ENCODE data around the gene MARK3. TPM values are rescaled to one million over a fixed set of nuclear protein-coding genes. Genes with fewer than 3 reads are reported as not detected.

MARK3 gene
- total RNA-seq, 2 experiments from 2014 or later: 107 TPM

DNA sequence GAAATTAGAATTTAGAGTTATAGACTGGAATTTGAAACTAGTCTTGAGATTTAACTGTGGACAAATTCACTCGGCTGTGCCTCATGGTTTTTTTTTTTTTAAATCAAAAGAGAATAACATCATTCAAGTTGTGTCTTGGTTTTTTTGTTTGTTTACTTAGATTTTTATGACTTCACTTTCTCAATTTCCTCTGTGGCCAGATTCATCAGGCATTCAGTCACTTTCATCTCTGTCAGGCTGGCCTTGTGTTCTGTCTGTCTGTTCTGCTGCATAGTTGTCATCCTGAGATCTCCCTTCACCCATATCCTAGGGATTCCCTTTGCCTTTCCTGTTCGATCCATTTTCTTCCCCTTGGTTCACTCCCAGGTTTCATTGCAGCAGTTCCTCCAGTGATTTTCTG is 10.0 kb downstream of the MARK3 start:
- peak overlapping the region; percentile 54 for H3K27ac Mint-ChIP-seq
- CTCF ChIA-PET: interaction anchor here (0.8 kb wide), 1 partner anchor 33 kb away, joined by 3 read pairs; no protein-coding TSS in a partner anchor
- no peaks in the 10 kb centered on the region for H3K27me3 Mint-ChIP-seq
- peak in 4 of 14 experiments; percentile 9 to 58 (median 40) for DNase-seq
- no peak overlapping the region for H3K27ac ChIP-seq (ENCODE audit: low read depth in 1 of 2, low read length in 2 of 2)
- intact Hi-C loops (cut with DNase I, micrococcal nuclease): loop anchor here in 1 of 2 experiments (10.0 kb wide), 1 partner anchor 800 kb away; the partner anchor contains the start of gene RCOR1
- H3K4me3 Mint-ChIP-seq: peak overlapping the region; percentile 65
- TF ChIP-seq, protein P1, sequence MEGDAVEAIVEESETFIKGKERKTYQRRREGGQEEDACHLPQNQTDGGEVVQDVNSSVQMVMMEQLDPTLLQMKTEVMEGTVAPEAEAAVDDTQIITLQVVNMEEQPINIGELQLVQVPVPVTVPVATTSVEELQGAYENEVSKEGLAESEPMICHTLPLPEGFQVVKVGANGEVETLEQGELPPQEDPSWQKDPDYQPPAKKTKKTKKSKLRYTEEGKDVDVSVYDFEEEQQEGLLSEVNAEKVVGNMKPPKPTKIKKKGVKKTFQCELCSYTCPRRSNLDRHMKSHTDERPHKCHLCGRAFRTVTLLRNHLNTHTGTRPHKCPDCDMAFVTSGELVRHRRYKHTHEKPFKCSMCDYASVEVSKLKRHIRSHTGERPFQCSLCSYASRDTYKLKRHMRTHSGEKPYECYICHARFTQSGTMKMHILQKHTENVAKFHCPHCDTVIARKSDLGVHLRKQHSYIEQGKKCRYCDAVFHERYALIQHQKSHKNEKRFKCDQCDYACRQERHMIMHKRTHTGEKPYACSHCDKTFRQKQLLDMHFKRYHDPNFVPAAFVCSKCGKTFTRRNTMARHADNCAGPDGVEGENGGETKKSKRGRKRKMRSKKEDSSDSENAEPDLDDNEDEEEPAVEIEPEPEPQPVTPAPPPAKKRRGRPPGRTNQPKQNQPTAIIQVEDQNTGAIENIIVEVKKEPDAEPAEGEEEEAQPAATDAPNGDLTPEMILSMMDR (IDR thresholded peaks at IDR 0.05): no peak
- peaks cover 54% of the 10 kb centered on the region for H3K4me1 ChIP-seq (ENCODE audit: insufficient read depth, low read length)
- no peaks in the 10 kb centered on the region for H3K9me3 ChIP-seq (ENCODE audit: control insufficient read depth in 1 of 2, insufficient read depth in 1 of 2, low read length in 2 of 2)
- ATAC-seq (ENCODE audit: poor library complexity): peak; percentile 39
- H3K4me1 Mint-ChIP-seq (ENCODE audit: low read depth): peaks cover 84% of the 10 kb centered on the region
- no peaks in the 10 kb centered on the region for H3K9me3 Mint-ChIP-seq
- no peaks in the 10 kb centered on the region for H3K36me3 Mint-ChIP-seq (ENCODE audit: low read depth)
- no peaks in the 10 kb centered on the region for H3K36me3 ChIP-seq (ENCODE audit: insufficient read depth, low read length)
- no peaks in the 10 kb centered on the region for H3K27me3 ChIP-seq (ENCODE audit: control insufficient read depth in 1 of 2, insufficient read depth in 2 of 2, low read length in 2 of 2)
- no peak overlapping the region for H3K4me3 ChIP-seq (ENCODE audit: low read length)
- POLR2A ChIA-PET: no interaction called here

DNA sequence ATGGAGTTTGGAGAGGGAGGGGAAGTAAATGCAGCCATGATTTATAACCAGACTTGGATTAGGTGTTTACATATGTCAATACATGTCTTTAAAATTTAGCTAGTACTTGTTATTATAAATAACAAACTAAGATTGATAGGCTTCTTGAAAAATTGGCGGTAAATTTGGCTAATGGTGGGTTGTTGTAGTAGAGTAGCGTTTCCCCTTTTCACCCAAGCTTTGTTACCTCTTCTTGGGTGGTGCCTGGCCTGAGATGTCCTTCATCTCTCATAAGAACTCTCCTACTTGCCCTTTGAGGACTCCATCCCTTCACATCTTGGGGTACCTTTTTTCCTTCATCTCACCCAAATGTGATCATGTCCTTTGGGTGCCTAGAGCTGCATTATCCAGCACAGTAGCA is 11.2 kb downstream of the MARK3 start:
- peak overlapping the region; percentile 31 for H3K4me3 Mint-ChIP-seq
- H3K36me3 Mint-ChIP-seq (ENCODE audit: low read depth): no peaks in the 10 kb centered on the region
- H3K9me3 Mint-ChIP-seq: no peaks in the 10 kb centered on the region
- H3K4me1 ChIP-seq (ENCODE audit: insufficient read depth, low read length): peaks cover 52% of the 10 kb centered on the region
- no peak overlapping the region for H3K27ac ChIP-seq (ENCODE audit: low read depth in 1 of 2, low read length in 2 of 2)
- H3K4me1 Mint-ChIP-seq (ENCODE audit: low read depth): peaks cover 85% of the 10 kb centered on the region
- POLR2A ChIA-PET: no interaction called here
- no peaks in the 10 kb centered on the region for H3K27me3 ChIP-seq (ENCODE audit: control insufficient read depth in 1 of 2, insufficient read depth in 2 of 2, low read length in 2 of 2)
- intact Hi-C loops (cut with DNase I, micrococcal nuclease): loop anchor here in 1 of 2 experiments (10.0 kb wide), 1 partner anchor 802 kb away; the partner anchor contains the start of gene RCOR1
- no peak for ATAC-seq (ENCODE audit: poor library complexity)
- H3K4me3 ChIP-seq (ENCODE audit: low read length): no peak overlapping the region
- H3K27ac Mint-ChIP-seq: peak overlapping the region; percentile 54
- TF ChIP-seq, protein P1 (IDR thresholded peaks at IDR 0.05): no peak
- no peaks in the 10 kb centered on the region for H3K9me3 ChIP-seq (ENCODE audit: control insufficient read depth in 1 of 2, insufficient read depth in 1 of 2, low read length in 2 of 2)
- H3K36me3 ChIP-seq (ENCODE audit: insufficient read depth, low read length): no peaks in the 10 kb centered on the region
- no peak for DNase-seq
- CTCF ChIA-PET: no interaction called here
- no peaks in the 10 kb centered on the region for H3K27me3 Mint-ChIP-seq

DNA sequence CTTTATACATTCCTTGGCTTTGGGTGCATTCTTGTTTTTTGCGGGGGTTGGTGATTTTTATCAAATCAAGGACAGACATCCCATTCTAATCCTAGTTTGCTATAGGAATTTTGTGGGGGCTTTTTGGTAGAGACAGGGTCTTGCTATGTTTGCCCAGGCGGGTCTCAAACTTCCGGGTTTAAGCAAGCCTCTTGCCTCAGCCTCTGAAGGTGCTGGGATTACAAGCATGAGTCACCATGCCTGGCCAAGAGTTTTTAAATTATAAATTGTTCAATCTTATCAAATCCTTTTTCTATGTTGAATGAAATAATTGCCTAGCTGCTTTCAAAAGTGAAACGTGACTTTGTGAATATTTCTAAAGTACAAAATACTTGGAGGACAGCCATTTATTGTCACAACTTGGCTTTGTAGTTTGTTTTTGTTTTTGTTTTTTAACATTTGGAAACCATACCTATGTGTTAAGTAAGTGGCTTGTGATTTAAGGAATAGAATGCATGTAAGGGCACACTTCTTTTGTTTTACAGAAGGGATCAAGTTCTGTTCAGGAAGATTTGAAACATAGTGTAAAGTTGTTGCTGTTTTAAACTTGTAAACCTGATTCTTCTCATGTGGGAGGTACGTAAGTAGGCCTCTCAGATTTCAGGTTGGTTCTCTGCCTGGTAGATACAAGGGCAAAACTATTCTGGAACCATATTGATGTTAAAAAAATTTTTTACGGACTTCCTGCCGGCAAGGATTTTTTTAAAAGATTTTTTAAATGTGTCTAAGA is 13.4 kb downstream of the MARK3 start:
- Histone ChIP-seq H3K36me3 (ENCODE audit: insufficient read depth, low read length) (no peaks in the 10 kb centered on the region), H3K9me3 (ENCODE audit: control insufficient read depth in 1 of 2, insufficient read depth in 1 of 2, low read length in 2 of 2) (no peaks in the 10 kb centered on the region), H3K27me3 (ENCODE audit: control insufficient read depth in 1 of 2, insufficient read depth in 2 of 2, low read length in 2 of 2) (no peaks in the 10 kb centered on the region), H3K27ac (ENCODE audit: low read depth in 1 of 2, low read length in 2 of 2) (no peak overlapping the region), H3K4me1 (ENCODE audit: insufficient read depth, low read length) (peaks cover 40% of the 10 kb centered on the region), H3K4me3 (ENCODE audit: low read length) (no peak overlapping the region)
- Mint-ChIP-seq H3K9me3 (no peaks in the 10 kb centered on the region), H3K4me3 (no peak overlapping the region), H3K27ac (peak overlapping the region; percentile 14), H3K27me3 (no peaks in the 10 kb centered on the region), H3K36me3 (ENCODE audit: low read depth) (peaks cover under 1% of the 10 kb centered on the region), H3K4me1 (ENCODE audit: low read depth) (peaks cover 89% of the 10 kb centered on the region)
- TF ChIP-seq, protein P1 (IDR thresholded peaks at IDR 0.05): no peak
- no peak for ATAC-seq (ENCODE audit: poor library complexity)
- ChIA-PET CTCF (interaction anchor here (1.2 kb wide), 1 partner anchor 28 kb away, joined by 3 read pairs; no protein-coding TSS in a partner anchor), POLR2A (no interaction called here)
- intact Hi-C loops (cut with DNase I, micrococcal nuclease): loop anchor here in 1 of 2 experiments (10.0 kb wide), 1 partner anchor 804 kb away; the partner anchor contains the start of gene RCOR1
- no peak for DNase-seq
